SJSA1 (cell line): Measurements from ENCODE around the gene TNFSF8. TPM values are rescaled to one million over a fixed set of nuclear protein-coding genes. Genes with fewer than 3 reads are reported as not detected.

Source experiments
- DNase-seq, 2 experiments: peaks; one replicate each; pipeline ENCODE4 v3.0.0-alpha.2; 2015 to 2020; ENCODE audit warnings: low spot score in 2 of 2, low read depth in 1 of 2
- H3K27ac ChIP-seq: fragments of 250-450 bp; sonication (Bioruptor Pico); 2 replicates; pipeline ENCODE4 v1.5.1; 2020; ENCODE audit warnings: mild to moderate bottlenecking, moderate library complexity
- H3K27me3 ChIP-seq: fragments of 250-450 bp; sonication (Bioruptor Pico); replicated peaks from 2 replicates; pipeline ENCODE4 v1.5.1; 2020; ENCODE audit warnings: mild to moderate bottlenecking, moderate library complexity
- H3K36me3 ChIP-seq: fragments of 250-450 bp; sonication (Bioruptor Pico); 2 replicates; pipeline ENCODE4 v1.5.1; 2020; ENCODE audit warnings: mild to moderate bottlenecking
- H3K4me1 ChIP-seq: fragments of 250-450 bp; sonication (Bioruptor Pico); replicated peaks from 2 replicates; pipeline ENCODE4 v1.6.1; 2021; ENCODE audit warnings: mild to moderate bottlenecking
- H3K4me3 ChIP-seq: fragments of 250-450 bp; sonication (Bioruptor Pico); 2 replicates; pipeline ENCODE4 v1.5.1; 2020; ENCODE audit warnings: mild to moderate bottlenecking
- H3K9me3 ChIP-seq: fragments of 250-450 bp; sonication (Bioruptor Pico); replicated peaks from 2 replicates; pipeline ENCODE4 v1.5.1; 2020; ENCODE audit warnings: mild to moderate bottlenecking
- total RNA-seq: library from RNA; depleted of rRNA; stranded (reverse); fragments of >200 nt; shearing (Covaris generic); gene quantifications from 2 replicates; pipeline ENCODE4 v1.2.3, GENCODE V29; 2014

TNFSF8 gene
- total RNA-seq, 1 experiment from 2014 or later, result not detected

DNA sequence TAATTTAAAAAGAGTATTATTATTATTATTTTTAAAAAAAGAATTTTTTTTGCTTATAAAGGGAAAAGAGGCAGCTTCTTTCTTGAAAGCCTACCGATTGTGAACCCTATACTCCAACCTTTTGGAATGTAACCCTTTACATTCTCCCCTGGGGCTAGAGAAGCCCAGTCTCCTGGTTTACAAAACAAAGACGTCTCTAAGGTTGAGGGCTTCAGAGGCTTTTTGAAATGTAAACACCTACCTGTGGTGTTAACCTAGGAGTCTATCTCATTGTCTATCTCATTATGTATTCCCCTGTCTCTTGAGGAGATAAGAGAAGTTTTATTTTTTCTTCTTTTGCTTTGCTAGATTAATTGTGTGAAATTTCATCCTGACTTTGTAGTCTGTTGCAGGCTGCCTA is 4.7 kb downstream of the TNFSF8 start:
- no peak for DNase-seq
- Histone ChIP-seq H3K36me3 (no peaks in the 10 kb centered on the region), H3K27me3 (0 out of 2 replicates have a peak, but pooled peaks cover 5% of the 10 kb centered on the region), H3K9me3 (no peaks in the 10 kb centered on the region), H3K27ac (no peak overlapping the region), H3K4me1 (no peaks in the 10 kb centered on the region), H3K4me3 (no peak overlapping the region)

DNA sequence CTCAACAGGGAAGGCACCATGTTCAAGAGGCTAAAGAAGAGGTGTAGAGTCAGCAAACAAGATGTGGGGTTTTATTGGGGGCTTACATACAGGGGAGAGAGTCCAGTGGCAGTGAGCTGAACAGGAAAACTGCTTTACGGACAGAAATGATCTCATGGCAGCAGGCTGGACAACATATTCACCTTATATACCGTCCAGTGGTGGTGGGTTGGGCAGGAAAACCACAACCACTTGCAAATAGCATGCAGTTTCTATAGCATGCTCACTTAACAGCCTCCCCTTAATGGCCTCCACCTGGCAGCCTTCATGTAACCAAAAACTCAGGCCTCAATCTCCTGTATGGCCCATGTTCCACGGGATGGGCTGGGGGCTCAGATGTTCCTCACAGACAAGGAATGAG is 5.4 kb downstream of the TNFSF8 start:
- Histone ChIP-seq H3K4me3 (no peak overlapping the region), H3K9me3 (no peaks in the 10 kb centered on the region), H3K27ac (no peak overlapping the region), H3K27me3 (0 out of 2 replicates have a peak, but pooled peaks cover 5% of the 10 kb centered on the region), H3K4me1 (no peaks in the 10 kb centered on the region), H3K36me3 (no peaks in the 10 kb centered on the region)
- no peak for DNase-seq

DNA sequence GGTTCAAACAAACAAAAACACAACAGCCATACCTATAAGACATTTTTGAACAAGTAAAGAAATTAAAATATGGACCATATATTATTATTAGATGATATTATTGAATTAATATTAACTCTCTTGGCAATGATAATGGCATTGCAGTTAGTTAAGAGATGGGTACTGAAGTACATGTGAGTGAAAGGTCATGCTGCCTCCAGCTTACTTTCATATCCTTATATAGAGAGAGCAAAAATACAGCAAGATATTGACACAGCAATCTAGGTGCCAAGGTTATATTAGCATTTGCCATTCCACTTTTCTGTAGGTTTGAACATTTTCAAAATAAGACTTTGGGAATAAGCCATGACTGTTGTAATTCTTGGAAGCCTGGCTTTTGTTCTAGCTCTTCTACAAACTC is 6.1 kb downstream of the TNFSF8 start:
- Histone ChIP-seq H3K36me3 (no peaks in the 10 kb centered on the region), H3K27me3 (0 out of 2 replicates have a peak, but pooled peaks cover 5% of the 10 kb centered on the region), H3K9me3 (no peaks in the 10 kb centered on the region), H3K4me1 (no peaks in the 10 kb centered on the region), H3K27ac (no peak overlapping the region), H3K4me3 (no peak overlapping the region)
- DNase-seq, result no peak

DNA sequence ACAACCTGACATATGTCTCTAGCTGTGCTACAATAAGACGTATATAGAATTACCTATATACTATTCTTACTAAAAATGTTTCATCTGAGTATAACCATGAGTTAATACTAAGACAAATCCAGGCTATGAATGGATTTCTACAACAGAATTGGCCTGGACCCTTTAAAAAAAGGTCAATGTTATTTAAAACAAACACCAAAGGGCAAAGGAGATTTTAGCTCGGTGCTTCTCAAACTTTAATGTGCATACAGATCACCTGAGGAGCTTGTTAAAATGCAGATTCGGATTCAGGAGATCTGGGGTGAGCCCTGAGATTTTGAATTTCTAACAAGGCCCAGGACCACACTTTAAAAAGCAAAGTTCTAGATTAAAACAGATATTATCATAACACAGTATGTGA is 6.5 kb downstream of the TNFSF8 start:
- H3K36me3 ChIP-seq, result no peaks in the 10 kb centered on the region
- no peak overlapping the region for H3K27ac ChIP-seq
- no peaks in the 10 kb centered on the region for H3K9me3 ChIP-seq
- DNase-seq, result no peak
- H3K27me3 ChIP-seq, result 0 out of 2 replicates have a peak, but pooled peaks cover 5% of the 10 kb centered on the region
- H3K4me1 ChIP-seq, result no peaks in the 10 kb centered on the region
- no peak overlapping the region for H3K4me3 ChIP-seq

DNA sequence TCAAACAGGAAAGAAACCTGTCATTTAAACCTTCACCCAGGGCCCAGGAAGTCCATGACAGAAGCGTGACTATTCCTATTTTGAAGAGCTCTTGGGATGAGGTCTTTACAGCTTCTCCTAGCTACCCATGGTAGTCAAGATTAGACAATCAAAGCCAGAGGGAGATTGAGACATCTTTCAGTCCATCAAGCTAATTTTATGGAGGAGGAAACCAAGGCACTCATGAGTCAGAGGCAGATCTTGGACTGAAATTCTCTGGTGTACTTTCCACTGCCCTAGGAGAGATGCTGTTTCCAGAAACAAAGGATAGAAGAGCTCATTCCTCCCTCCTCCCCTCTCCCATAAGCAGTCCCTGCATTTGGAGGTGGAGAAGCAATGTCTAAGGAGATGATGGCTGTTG is 9.2 kb downstream of the TNFSF8 start:
- no peak overlapping the region for H3K27ac ChIP-seq
- no peaks in the 10 kb centered on the region for H3K9me3 ChIP-seq
- no peak for DNase-seq
- H3K27me3 ChIP-seq, result 0 out of 2 replicates have a peak, but pooled peaks cover 5% of the 10 kb centered on the region
- H3K36me3 ChIP-seq, result no peaks in the 10 kb centered on the region
- no peak overlapping the region for H3K4me3 ChIP-seq
- H3K4me1 ChIP-seq, result no peaks in the 10 kb centered on the region

DNA sequence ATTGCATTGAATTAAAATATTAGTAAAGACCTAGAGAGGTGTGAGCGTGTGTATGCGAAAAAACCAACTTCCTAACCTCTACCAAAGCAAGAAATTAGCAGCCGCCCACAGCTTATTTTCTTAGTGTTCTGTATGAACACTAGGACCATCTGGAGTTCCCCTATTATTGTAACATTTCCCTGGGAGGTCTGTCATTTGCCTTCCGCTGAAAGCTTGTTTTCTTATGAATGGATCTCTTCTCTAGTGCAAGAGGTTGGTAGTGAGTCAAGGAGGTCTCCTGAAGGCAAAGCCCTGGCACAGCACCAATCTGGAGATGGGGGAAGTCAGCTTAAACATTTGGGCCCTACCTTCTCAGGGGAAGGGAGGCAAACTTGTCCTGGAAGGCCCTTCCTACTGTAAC is 10.8 kb downstream of the TNFSF8 start:
- DNase-seq, result no peak
- H3K4me1 ChIP-seq, result no peaks in the 10 kb centered on the region
- H3K4me3 ChIP-seq, result no peak overlapping the region
- no peaks in the 10 kb centered on the region for H3K36me3 ChIP-seq
- H3K27ac ChIP-seq, result no peak overlapping the region
- 0 out of 2 replicates have a peak, but pooled peaks cover 5% of the 10 kb centered on the region for H3K27me3 ChIP-seq
- H3K9me3 ChIP-seq, result no peaks in the 10 kb centered on the region

DNA sequence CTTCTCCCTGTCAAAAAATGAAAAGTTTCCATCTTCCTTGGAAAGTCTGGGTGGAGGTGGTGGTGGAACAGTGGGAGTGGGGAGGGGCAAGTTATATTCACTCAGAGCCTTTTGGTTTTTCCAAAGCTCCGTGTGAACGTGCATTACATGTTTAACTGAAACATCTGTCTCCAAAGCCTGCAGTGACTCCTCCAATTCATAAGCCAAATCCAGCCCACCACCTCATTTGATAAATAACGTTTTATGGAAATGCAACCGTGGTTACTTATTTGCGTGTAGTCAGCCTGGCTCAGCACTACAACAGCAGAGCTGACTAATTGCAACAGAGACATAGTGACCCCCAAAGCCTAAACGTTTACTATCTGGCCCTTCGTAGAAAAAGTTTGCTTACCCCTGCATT is 13.9 kb downstream of the TNFSF8 start:
- Histone ChIP-seq H3K9me3 (no peaks in the 10 kb centered on the region), H3K27me3 (no peaks in the 10 kb centered on the region), H3K4me3 (no peak overlapping the region), H3K36me3 (no peaks in the 10 kb centered on the region), H3K4me1 (no peaks in the 10 kb centered on the region), H3K27ac (no peak overlapping the region)
- no peak for DNase-seq

DNA sequence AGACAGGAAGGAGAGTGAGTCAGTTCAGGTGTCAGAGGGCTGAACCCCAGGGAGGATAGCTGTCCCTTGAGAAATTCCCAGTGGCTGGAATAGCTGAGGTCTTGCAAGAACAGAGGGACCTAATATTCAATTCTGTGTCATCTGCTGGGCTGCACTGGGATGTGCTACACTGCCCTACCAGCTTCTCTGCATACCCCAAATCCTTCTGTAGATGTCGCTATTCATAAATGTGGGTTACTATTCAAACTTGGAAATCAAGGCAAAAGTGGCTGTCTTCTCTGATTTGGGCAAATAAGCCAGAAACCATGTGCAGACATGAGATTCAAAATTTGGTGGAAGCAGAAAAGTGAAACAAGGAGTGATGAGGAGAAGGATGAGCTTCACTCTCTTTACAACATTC is 16.3 kb downstream of the TNFSF8 start:
- H3K36me3 ChIP-seq, result no peaks in the 10 kb centered on the region
- no peak overlapping the region for H3K4me3 ChIP-seq
- no peaks in the 10 kb centered on the region for H3K27me3 ChIP-seq
- no peak for DNase-seq
- no peaks in the 10 kb centered on the region for H3K9me3 ChIP-seq
- H3K4me1 ChIP-seq, result no peaks in the 10 kb centered on the region
- no peak overlapping the region for H3K27ac ChIP-seq

DNA sequence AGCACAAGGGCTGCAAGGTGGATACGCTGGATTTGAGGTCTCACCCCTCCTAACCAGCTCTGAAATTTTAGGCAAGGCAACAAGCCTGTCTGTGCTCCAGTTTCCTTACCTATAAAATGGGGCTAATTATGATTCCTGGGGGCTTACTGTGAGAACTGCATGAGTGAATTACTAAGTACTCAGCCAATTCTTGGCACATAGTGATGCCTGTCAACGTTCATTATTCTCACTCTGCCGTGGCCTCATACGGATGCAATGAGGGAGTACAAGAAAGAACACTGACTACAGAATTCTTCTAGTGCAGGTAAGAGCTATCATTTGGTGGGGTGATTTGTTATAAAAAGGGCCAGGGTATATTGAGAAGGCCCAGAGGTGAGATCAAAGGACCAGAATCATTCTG is 16.7 kb downstream of the TNFSF8 start:
- Histone ChIP-seq H3K9me3 (no peaks in the 10 kb centered on the region), H3K36me3 (no peaks in the 10 kb centered on the region), H3K4me3 (no peak overlapping the region), H3K27ac (no peak overlapping the region), H3K4me1 (no peaks in the 10 kb centered on the region), H3K27me3 (no peaks in the 10 kb centered on the region)
- DNase-seq, result no peak

DNA sequence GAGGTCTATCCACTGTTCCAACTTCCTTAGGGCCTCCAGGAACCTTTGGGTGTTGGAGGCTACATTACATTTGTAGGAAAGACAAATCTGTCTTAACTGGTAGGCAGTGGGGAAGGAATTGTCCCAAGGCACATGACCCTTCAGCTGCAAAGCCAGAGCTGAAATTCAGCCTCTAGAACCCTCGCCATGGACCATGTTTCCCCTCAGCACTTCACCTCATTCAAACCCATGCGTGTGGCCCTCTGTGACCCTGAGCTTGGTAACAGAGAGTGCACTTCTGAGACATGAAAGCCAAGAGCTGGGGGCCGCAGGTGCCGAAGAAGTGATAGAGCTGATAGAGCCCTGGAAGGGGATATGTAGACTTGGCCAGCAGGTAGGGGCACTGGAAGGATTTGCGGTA is 17.2 kb downstream of the TNFSF8 start:
- Histone ChIP-seq H3K4me3 (no peak overlapping the region), H3K36me3 (no peaks in the 10 kb centered on the region), H3K9me3 (no peaks in the 10 kb centered on the region), H3K4me1 (peaks cover 2% of the 10 kb centered on the region), H3K27me3 (no peaks in the 10 kb centered on the region), H3K27ac (no peak overlapping the region)
- DNase-seq, result no peak

DNA sequence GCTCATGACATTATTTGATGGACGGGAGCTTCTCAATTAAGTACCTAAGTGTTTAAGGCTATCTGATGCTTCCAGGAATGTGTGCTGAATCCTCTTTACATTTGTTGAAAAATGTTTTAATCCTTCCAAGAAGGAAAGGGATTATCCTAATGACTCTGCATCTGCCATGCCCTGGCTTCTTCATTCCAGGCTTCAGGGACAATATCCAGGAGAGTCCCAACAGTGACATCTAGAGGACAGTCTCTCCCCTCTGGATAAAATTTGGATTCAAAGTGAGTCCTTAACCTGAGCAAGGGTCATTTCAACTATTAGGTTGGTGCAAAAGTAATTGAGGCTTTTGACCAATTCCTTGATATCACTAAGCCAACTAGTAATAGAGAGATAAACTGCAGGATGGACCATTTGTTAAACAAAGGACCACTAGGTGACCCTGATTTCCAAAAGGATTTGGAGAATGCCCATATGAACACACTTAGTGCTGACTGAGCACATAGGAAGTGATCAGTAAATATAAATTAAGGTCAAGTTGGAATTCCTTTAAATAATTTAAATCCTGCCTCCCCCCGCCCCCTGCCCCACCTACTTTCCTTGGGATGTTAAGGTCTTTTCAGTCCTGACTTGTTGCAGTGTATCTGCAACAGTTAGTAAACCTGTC is 19.1 kb downstream of the TNFSF8 start:
- Histone ChIP-seq H3K27me3 (no peaks in the 10 kb centered on the region), H3K36me3 (no peaks in the 10 kb centered on the region), H3K9me3 (no peaks in the 10 kb centered on the region), H3K4me3 (no peak overlapping the region), H3K27ac (no peak overlapping the region), H3K4me1 (peaks cover 12% of the 10 kb centered on the region)
- peak in 1 of 2 experiments; percentile 44 for DNase-seq

DNA sequence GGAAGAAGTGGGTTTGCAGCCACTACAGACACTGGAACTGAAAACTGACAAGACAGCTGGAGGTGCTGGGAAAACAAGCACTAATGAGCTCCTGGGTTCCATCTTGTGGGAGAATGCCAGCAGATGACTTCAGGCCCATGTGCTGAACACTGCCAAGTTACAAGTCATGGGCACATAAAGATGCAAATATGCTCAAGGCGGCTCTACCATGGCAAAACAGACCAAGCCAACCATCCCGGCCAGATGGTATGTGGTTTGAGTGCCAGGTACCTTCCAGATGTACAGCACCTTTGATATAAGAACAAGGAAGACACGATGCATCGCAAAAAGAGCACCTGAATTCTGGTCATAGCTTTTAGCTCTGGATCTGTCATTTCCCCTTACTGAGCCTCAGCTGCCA is 19.9 kb downstream of the TNFSF8 start:
- H3K4me1 ChIP-seq, result peaks cover 12% of the 10 kb centered on the region
- no peak overlapping the region for H3K27ac ChIP-seq
- no peaks in the 10 kb centered on the region for H3K27me3 ChIP-seq
- H3K4me3 ChIP-seq, result no peak overlapping the region
- H3K9me3 ChIP-seq, result no peaks in the 10 kb centered on the region
- no peaks in the 10 kb centered on the region for H3K36me3 ChIP-seq
- no peak for DNase-seq

DNA sequence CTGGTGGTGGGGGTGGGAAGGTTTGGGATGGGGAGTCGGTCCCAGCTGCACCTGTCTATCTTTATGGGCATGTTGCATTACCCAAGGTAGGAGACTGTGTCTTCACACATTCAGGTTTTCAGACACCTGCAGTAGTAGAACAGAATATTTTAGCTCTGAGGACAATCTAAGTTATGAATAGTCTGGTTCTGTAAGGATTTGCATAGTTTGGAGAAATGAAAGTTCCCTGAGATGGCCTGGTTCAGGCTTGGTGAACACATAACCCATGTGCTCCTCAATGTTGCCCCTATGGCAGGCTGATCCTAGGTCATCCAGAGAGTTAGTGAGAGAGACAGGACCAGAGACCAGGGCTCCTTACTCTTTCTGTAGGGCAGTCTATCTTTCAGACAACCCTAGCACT is 20.7 kb downstream of the TNFSF8 start:
- no peak overlapping the region for H3K27ac ChIP-seq
- H3K4me1 ChIP-seq, result peaks cover 12% of the 10 kb centered on the region
- DNase-seq, result no peak
- no peaks in the 10 kb centered on the region for H3K36me3 ChIP-seq
- H3K27me3 ChIP-seq, result no peaks in the 10 kb centered on the region
- H3K9me3 ChIP-seq, result no peaks in the 10 kb centered on the region
- H3K4me3 ChIP-seq, result no peak overlapping the region

DNA sequence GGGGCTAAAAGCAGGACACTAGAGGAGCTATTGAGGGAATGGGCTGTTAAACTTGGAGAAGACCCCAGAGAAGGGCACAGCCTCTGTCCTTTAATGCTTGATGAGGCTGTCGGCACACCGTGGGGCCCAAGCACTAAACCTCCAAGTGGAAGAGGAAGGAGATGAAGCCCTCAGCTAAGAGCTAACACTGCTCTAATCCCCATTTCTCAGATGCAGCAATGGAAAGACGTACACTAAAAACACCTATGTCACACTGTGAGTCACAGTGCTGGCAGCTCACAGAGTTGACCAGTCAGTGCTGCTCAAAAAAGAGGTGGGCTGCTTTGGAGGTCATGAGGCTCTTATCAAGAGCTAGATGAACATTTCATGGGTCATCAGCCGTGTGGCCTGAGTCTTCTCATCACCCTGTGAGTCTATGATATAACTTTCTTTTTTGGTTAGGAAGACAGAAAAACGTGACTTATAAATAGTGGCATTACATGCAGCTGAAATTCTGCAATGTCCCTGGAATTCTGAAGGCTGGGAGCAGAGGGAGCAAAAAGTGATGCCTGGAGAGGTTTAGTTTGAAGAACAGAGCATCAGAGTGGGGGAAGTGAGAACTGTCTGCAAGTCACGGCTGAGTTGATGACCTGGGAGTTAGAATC is 21.5 kb downstream of the TNFSF8 start:
- H3K27ac ChIP-seq, result no peak overlapping the region
- no peak overlapping the region for H3K4me3 ChIP-seq
- H3K36me3 ChIP-seq, result no peaks in the 10 kb centered on the region
- H3K9me3 ChIP-seq, result no peaks in the 10 kb centered on the region
- H3K27me3 ChIP-seq, result no peaks in the 10 kb centered on the region
- H3K4me1 ChIP-seq, result peaks cover 12% of the 10 kb centered on the region
- no peak for DNase-seq
